Peyer's patch (tissue), 4 donors: Measurements from ENCODE around the gene LRRN2.

ENCODE experiments used
- CTCF ChIP-seq, 6 experiments: fragments of 450-650 bp in 4 of 6; fragments of 200-600 bp in 2 of 6; sonication (generic) in 1 of 6; IDR thresholded peaks; one replicate each; pipeline ENCODE4 v1.5.1; 2017 to 2019; ENCODE audit warnings: antibody characterized with exemption in 6 of 6, mild to moderate bottlenecking in 3 of 6, moderate library complexity in 1 of 6
- POLR2A ChIP-seq, 2 donors: fragments of 450-650 bp; IDR thresholded peaks; one replicate each; pipeline ENCODE4 v1.5.1; 2017; ENCODE audit warnings: antibody characterized with exemption in 2 of 2, mild to moderate bottlenecking in 2 of 2, moderate library complexity in 2 of 2

GRCh38 chr1:204623365-204623893 is 62.1 kb downstream of the LRRN2 start:
- TF ChIP-seq POLR2A (IDR thresholded peaks at IDR 0.05): no peak
- no peak for TF ChIP-seq CTCF (IDR thresholded peaks at IDR 0.05)
